Measurements from ENCODE around the gene CPT1B.

DNA sequence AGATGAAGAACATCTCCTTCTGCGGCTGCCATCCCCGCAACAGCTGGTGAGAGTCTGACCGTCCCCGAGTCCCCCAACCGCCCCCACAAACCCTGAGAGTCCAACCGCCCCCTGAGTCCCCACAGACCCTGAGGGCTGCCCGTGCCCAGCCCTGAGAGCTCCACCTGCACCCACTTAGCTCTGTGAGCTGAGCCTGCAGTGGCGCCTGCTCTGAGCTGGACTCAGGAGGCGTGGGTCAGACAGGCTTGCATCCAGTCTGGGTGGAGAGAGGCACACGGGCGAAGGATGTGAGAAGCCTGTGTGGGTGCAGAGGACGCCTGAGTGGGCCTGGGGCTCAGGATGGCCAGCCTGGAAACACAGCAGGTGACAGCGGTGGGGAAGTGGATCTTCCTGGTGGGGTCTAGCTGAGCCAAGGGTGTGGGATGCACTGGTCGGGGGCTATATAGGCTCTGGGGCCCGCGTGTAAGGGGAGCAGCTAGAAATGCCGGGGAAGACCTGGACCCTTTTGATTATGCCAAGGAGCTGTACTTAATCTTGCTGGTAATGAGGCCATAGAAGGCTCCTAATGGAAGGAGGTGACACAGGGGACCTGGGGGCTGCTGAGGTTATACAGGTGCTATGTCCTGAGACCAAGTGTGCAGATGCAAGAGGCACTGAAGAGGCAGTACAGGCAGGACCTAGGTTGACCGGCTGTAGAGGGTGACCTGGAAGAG, 28.9 kb upstream of the CPT1B start:
- TF ChIP-seq EZH2 (IDR thresholded peaks at IDR 0.05; ENCODE audit: low read length, missing control alignments) (no peak), CTCF (conservative IDR thresholded peaks at IDR 0.05 in 1 of 2, IDR thresholded peaks at IDR 0.05 in 1 of 2; ENCODE audit: low read depth in 1 of 2, low read length in 2 of 2) (no peak)
